Osteoblast (primary cell): ENCODE results near the gene PROX2. TPM values are rescaled to one million over a fixed set of nuclear protein-coding genes. Genes with fewer than 3 reads are reported as not detected.
A peak's percentile ranks its signal among the peaks of the same experiment; 100 is the strongest.

Source experiments
- DNase-seq: peaks from one replicate; pipeline ENCODE4 v3.0.0; 2011; ENCODE audit warnings: low spot score, mixed read lengths; ENCODE audit not compliant: insufficient read length; ENCODE audit errors: missing footprints
- H2AFZ ChIP-seq: 2 replicates; pipeline ENCODE4 v1.6.0; 2011; ENCODE audit warnings: mild to moderate bottlenecking, low read length
- H3K27ac ChIP-seq: 2 replicates; pipeline ENCODE4 v1.5.1; 2011; ENCODE audit warnings: mild to moderate bottlenecking, low read depth, low read length, moderate library complexity
- H3K27me3 ChIP-seq: 2 replicates; pipeline ENCODE4 v1.6.0; 2012; ENCODE audit warnings: mild to moderate bottlenecking, control low read depth, inconsistent platforms, low read length, moderate library complexity; ENCODE audit not compliant: insufficient read depth
- H3K36me3 ChIP-seq: 2 replicates; pipeline ENCODE4 v1.5.1; 2011; ENCODE audit warnings: mild to moderate bottlenecking, low read length, control low read depth, moderate library complexity; ENCODE audit not compliant: insufficient read depth
- H3K4me1 ChIP-seq: 2 replicates; pipeline ENCODE4 v1.5.1; 2011; ENCODE audit warnings: mild to moderate bottlenecking, low read length, control low read depth, moderate library complexity; ENCODE audit not compliant: insufficient read depth
- H3K4me2 ChIP-seq: 2 replicates; pipeline ENCODE4 v1.6.0; 2011; ENCODE audit warnings: mild to moderate bottlenecking, low read length; ENCODE audit not compliant: insufficient read depth
- H3K4me3 ChIP-seq: fragments of 200-600 bp; sonication (generic); 3 replicates; pipeline ENCODE4 v1.5.1; 2012; ENCODE audit warnings: mild to moderate bottlenecking, low read length, inconsistent platforms; ENCODE audit not compliant: insufficient read depth
- H3K79me2 ChIP-seq: 2 replicates; pipeline ENCODE4 v1.6.0; 2012; ENCODE audit warnings: mild to moderate bottlenecking, low read length, control low read depth, inconsistent platforms; ENCODE audit not compliant: insufficient read depth
- H3K9me3 ChIP-seq: 2 replicates; pipeline ENCODE4 v1.5.1; 2011; ENCODE audit warnings: low read depth, low read length, control low read depth
- H4K20me1 ChIP-seq: 2 replicates; pipeline ENCODE4 v1.6.0; 2012; ENCODE audit warnings: mild to moderate bottlenecking, low read length, control low read depth; ENCODE audit not compliant: insufficient read depth
- CTCF ChIP-seq: IDR thresholded peaks from 2 replicates; pipeline ENCODE4 v1.5.1; 2011; ENCODE audit warnings: mild to moderate bottlenecking, low read depth, low read length, moderate library complexity; ENCODE audit errors: extremely low read depth
- total RNA-seq: library from RNA; depleted of rRNA; stranded (reverse); fragments of >200 nt; gene quantifications from 2 replicates; pipeline ENCODE4 v1.2.3, GENCODE V29; 2012

The PROX2 gene
- total RNA-seq, 1 donor = not detected

GRCh38 chr14:74875204-74875603, 741 bp downstream of the PROX2 start:
- H3K27me3 ChIP-seq = no peaks in the 10 kb centered on the region
- H4K20me1 ChIP-seq = no peaks in the 10 kb centered on the region
- H3K79me2 ChIP-seq = no peaks in the 10 kb centered on the region
- no peak overlapping the region for H2AFZ ChIP-seq
- TF ChIP-seq CTCF = no peak
- no peaks in the 10 kb centered on the region for H3K36me3 ChIP-seq
- no peak overlapping the region for H3K4me2 ChIP-seq
- no peak overlapping the region for H3K4me3 ChIP-seq
- H3K27ac ChIP-seq = no peak overlapping the region
- no peaks in the 10 kb centered on the region for H3K9me3 ChIP-seq
- H3K4me1 ChIP-seq = peaks cover 8% of the 10 kb centered on the region
- DNase-seq = no peak

GRCh38 chr14:74871819-74872218, 4.1 kb downstream of the PROX2 start:
- Histone ChIP-seq H3K79me2 (no peaks in the 10 kb centered on the region), H3K27me3 (no peaks in the 10 kb centered on the region), H3K4me3 (no peak overlapping the region), H3K4me1 (peaks cover 8% of the 10 kb centered on the region), H3K9me3 (no peaks in the 10 kb centered on the region), H3K4me2 (no peak overlapping the region), H3K27ac (no peak overlapping the region), H4K20me1 (no peaks in the 10 kb centered on the region), H2AFZ (no peak overlapping the region), H3K36me3 (no peaks in the 10 kb centered on the region)
- no peak for DNase-seq
- no peak for TF ChIP-seq CTCF

GRCh38 chr14:74868739-74869138, 7.2 kb downstream of the PROX2 start:
- Histone ChIP-seq H3K36me3 (no peaks in the 10 kb centered on the region), H2AFZ (no peak overlapping the region), H3K4me2 (no peak overlapping the region), H3K9me3 (no peaks in the 10 kb centered on the region), H3K79me2 (no peaks in the 10 kb centered on the region), H3K27ac (no peak overlapping the region), H4K20me1 (no peaks in the 10 kb centered on the region), H3K4me3 (no peak overlapping the region), H3K4me1 (no peaks in the 10 kb centered on the region), H3K27me3 (no peaks in the 10 kb centered on the region)
- DNase-seq = peak; percentile 10
- TF ChIP-seq CTCF = no peak

- Histone ChIP-seq H3K79me2 (no peaks in the 10 kb centered on the region), H3K4me2 (no peak overlapping the region), H3K9me3 (no peaks in the 10 kb centered on the region), H3K4me3 (no peak overlapping the region), H3K4me1 (no peaks in the 10 kb centered on the region), H3K27ac (no peak overlapping the region), H3K36me3 (no peaks in the 10 kb centered on the region), H2AFZ (no peak overlapping the region), H3K27me3 (no peaks in the 10 kb centered on the region), H4K20me1 (no peaks in the 10 kb centered on the region)
- TF ChIP-seq CTCF = no peak
- peak; percentile 62 for DNase-seq
These were observed 8.3 kb downstream of the PROX2 start for GRCh38 chr14:74867673-74868072.
